H4 (cell line): ENCODE measurements around the gene SARDH. TPM values are rescaled to one million over a fixed set of nuclear protein-coding genes. Genes with fewer than 3 reads are reported as not detected.

ENCODE experiments used
- DNase-seq: peaks from one replicate; pipeline ENCODE4 v3.0.0-alpha.2; 2015; ENCODE audit warnings: low spot score
- total RNA-seq: library from RNA; depleted of rRNA; stranded (reverse); fragments of >200 nt; shearing (Covaris generic); gene quantifications from 2 replicates; pipeline ENCODE4 v1.2.3, GENCODE V29; 2014

The SARDH gene
- total RNA-seq, 1 experiment from 2014 or later = 0.06 TPM

DNA sequence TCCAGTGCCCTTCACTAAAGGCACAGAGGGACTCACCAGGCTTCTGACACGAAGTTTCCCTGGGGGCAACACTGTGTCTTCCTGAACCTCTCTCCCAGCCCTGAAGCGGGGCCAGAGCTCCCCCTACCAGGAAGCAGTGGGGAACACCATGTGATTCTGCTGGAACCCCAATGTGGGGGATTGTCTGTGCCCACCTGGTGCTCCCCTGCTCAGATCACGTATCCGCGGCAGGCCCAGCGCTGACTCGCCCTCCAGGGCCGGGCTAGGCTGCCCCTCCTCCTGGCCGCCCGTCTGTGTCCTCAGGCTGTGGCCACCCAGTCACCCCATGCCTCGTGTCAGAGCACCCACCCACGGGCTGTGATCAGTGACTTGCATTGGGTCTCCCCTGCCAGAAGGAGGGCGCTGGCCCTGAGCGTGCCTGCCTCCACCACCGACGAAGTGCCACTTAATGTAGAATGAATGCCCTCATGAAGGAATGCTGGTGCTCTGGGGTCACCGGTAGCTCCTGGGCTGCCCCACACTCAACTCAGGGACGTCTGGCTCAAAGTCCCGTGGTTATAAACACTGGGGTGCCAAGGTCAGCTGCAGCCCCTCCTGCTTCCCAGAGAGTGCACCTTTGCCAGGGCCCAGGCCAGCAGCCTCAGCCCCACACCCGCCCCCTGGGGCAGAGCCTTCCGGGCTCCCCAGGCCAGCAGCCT is 22.1 kb downstream of the SARDH start:
- no peak for DNase-seq

DNA sequence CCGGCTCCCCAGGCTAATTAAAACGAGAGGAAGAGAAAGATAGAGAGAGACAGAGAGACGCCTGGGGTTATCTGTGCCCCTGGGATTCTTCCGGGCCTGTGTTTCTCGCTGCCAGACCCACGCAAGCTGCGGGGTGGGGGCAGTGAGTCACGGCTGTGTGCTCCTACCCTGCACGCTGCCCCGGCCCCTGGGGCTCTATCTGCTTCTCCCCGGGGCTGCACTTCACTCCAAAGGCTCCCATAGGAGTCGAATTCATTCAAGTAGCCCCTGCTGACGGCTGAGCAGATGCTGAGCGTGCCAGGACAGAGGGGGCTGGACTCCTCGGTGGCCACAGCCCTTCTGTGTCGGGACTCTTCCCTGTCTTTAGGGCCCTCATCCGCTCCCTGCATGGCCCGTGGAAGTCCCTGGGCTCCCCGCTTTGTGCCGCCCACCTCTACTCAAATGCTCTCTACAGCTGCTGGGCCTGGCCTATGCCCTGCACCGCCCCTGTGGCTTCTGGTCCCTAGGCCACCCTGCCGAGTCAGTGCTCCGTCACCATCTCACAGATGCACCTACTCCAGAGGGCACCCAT is 22.8 kb downstream of the SARDH start:
- DNase-seq = no peak

DNA sequence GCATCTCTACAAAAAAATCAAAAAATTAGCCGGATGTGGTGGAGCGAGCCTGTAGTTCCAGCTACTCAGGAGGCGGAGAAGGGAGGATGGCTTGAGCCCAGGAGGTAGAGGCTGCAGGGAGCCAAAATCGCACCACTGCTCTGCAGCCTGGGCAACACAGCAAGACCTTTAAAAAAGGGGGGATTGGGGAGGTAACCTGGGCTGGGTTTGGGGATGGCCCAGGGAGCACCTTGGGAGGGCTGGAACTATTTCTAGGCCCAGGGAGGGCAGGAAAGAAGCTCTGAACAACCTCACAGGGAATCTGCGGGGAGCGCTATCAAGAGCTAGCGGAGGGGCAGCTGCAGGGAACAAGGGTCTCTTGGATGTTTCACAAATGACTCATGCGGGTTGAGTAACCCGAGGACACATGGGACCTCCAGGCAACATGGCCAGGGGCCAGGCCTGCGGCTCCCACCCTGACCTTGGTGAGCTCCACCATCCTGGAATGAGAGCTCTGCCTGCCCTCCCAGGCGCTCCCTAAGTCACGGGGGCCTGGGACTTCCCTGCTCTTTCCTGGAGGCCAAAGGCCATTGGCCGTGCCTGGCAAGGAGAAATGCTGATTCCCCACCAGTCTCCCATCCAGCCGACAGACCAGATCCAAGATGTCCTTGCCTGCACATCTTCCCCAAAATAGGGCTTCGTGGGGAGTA is 23.4 kb downstream of the SARDH start:
- no peak for DNase-seq

DNA sequence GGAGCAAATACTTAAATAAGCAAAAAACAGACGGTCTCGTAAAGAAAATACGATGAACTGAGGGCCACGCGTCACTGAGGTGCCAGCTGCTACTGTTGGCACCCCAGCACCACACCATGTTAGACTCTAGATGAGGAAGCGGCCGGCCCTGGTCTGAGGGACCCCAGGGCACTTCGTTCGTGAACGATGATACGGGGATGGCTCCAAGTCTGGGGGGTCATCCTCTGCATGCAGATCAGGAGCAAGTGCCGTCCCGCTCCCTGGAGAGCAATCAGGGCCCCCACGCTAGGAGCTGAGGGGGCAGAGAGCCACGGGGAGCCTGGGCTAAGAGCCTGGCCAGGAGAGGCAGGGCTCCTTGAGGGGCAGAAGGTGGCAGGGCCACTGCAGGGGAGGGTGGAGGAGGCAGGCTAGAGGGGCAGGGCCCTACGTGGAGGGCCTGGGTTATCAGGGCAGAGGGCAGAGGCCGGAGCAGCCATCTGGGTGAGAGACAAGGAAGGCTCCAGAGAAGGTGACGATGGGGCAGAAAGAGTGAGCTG is 24.1 kb downstream of the SARDH start:
- DNase-seq = no peak

DNA sequence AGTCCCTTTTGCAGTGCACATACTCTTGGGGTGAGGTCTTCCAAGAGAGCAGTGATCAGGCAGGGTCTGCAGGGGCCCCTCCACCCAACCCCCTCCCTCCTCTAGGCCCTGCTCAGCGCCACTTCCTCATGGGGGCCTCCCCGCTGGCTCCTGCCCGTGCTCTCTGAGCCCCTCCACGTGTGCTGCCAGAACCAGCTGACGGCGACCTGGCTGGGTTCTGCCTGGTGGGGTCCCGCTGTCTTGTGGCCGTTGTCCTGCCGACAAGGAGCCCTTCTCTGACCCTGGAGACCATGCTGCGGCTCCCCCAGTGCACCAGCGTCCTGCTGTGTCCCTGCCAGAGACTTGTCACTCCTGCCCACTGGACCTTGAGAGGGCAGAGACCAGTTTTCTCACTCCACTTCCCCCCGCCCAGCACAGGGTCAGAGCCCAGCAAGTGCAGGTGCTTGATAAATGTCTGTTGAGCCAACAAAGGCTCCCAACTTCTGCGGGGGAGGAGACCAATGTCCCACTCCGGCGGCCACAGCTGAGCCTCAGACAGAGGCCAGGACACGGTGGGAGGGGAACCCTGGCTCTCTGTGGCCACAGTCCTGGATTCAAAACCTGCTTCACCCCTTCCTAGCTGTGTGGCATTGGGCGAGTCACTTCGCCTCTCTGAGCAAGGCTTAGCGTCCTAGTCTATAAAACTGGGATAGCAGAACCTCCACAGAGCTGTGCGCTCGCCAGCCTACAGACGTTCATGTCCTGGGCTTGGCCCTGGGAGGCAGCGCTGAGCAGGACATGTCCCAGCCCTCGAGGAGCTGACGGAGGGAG is 24.8 kb downstream of the SARDH start:
- no peak for DNase-seq

DNA sequence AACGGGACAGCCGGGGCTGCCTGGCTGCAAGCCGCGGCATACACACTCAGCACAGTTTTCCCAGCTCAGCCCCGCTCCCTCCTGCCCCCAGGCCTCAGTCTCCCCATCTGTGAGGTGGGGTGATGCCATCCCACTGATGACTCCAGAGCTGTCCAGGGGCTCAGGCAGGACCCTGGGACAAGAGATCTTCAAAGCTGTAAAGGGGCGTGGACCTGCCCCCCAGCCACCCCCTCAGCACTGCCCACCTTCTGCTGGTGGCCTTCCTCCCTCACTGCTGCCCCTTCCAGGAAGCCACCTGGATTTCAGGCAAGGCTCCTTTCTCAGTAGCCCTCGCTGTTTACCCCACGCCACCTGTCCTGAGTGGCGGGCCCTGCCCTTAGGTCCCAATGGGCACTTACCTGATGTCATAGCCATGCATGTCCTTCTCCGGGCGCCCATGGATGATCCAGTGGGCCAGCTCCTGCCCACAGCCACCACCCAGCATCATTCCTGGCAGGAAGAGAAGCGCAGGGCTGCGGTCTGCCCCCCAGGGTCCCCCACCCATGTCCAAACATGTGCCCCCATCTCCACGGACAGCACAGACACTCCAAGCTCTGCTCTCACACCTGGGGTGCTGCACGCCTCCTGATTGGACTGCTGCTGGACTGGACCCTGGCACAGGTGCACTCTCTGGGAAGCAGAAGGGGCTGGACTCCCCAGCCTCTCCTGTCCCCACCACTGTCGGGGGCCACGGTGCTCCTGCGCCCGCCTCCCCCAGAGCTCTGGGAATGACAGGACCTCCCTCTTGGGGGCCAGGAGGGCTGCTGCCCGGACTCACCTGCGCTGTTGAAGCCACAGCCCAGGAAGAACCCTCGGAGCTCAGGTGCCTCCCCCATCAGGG is 25.7 kb downstream of the SARDH start:
- DNase-seq = no peak

DNA sequence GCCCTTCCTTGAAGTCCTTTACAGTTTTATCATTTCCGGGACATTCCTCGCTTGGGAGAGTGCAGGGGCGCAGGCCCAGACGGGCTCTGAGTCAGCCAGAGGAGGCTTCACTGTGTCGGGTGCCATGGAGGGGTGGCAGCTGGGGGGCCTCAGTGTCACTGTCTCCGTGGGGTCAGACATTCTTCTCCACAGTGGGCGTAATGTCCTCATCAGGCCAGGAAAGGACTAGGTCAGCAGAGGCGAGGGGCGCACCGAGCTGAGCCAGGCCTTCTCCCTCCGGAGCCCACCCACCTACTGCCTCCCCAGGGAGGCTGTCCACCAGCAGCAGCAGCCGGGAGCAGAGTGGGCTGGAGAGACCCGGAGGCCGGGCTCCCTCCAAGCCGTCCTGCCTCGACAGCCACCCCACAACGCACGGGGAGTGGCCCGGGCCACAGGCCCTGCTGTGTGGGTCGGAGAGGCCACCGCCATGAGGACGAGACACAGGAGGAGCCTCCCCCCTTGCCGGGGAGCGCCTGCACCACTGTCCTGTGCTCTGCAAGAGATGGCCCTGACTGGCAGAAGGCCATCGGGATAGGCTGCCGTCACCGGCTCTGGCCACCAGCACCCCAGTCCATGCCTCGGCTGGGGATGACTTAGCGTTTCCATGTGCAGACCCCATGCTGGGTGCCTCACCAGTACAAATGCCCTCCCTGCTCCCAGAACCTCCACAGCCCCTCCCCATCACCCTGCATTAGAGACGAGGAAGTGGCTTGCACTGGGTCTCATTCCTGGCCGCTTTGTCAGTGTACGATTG is 26.5 kb downstream of the SARDH start:
- DNase-seq = no peak

DNA sequence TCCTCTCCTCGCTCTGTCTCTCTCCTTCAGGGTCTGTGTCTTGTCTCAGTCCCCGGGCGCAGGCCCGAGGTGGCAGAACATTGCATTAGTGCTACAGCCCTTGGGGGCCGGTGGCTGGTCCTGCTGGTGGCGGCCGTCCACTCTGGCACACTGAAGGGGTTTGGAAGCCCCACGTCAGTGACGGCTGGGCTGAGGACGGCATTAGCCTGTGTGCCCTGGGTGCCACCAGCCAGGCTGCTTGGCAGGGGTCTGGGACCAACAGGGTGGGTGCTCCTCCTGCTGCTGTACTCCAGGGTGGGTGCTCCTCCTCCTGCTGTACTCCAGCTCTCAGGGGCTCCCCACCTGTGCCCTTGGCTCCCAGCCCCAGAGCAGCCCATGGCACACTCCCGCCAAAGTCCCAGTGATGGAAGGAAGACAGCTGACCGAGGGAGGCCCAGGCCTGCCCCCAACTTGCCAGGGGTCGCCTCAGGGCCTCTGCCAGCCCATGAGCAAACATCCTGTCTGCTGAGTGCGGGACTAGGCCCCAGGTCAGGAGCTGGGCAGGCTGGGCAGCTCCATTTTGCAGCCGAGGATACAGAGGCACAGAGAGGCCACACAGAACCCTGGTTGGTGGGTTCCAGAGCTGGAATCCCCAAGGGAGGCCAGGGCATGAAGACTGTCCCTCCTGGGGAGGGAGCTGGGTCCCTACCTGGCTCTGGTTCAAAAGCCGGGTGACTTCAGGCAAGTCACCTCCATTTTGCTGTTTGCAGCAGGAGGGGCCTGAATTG is 27.3 kb downstream of the SARDH start:
- DNase-seq = no peak

DNA sequence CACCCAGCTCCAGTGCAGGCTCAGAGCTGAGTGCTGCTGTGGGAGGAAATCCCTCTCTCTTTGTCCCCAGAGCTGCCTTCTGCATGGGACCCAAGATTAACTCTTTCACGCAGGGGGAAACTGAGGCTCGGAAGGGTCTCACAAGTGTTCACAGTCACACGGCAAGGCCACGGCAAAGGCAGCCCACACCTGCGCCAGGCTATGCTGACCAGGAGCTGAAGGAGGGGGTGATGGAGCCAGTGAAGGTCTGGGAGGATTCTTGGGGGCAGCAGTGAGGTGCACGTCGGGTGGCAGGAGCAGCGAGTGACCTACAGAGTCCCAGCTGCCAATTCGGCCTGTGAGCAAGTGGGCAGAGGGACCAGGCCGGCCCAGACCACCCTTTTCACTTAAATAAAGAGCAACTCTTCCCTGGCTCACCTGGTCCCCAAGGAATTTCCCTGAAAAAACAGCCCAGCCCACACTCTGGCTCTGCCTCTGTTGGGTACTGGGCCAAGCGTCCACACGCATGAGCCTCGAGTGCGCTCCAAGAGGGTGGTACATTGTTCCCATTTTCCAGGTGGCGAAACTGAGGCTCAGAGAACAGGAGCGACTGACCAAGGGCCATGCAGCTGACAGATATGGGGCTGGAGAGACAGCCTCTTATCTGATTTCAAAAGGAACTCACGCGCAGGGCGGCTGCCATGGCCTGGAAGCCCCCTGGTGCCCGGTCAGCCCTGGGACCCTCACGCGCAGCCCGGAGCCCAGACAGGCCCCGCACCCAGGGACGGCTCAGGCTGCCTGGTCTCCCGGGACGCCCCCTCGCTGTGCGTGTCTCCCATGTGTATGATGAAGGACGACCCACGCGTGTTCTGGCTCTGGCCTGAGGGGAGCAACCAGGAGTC is 28.2 kb downstream of the SARDH start:
- DNase-seq = no peak

DNA sequence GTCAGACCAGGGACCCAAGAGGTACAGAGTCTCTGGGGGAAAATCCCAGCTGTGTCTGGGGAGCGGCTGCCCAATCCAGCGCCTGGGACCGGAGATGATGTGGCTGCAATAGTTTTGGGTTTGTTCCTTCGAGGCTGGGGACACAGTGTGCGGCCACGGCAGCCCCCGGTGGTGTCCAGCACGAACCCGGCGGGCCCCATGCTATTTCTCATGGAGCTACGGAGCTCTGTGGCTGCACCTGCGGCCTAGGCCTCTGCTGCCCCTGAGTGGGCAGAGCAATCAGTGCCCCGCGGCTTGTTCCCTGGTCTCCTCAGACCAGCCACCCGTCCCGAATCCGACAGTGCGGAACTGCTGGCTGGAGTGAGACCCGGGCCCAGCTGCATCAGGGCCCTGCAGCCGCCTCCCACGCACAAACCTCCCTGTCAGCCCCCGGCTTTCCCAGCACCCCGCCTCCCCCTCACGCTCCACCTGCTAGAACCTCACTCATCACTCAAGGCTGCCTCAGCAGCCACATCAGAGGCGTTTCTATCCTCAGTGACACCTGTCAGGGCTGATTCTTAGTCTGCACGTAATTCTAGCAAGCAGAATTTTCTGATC is 29.0 kb downstream of the SARDH start:
- DNase-seq = no peak

DNA sequence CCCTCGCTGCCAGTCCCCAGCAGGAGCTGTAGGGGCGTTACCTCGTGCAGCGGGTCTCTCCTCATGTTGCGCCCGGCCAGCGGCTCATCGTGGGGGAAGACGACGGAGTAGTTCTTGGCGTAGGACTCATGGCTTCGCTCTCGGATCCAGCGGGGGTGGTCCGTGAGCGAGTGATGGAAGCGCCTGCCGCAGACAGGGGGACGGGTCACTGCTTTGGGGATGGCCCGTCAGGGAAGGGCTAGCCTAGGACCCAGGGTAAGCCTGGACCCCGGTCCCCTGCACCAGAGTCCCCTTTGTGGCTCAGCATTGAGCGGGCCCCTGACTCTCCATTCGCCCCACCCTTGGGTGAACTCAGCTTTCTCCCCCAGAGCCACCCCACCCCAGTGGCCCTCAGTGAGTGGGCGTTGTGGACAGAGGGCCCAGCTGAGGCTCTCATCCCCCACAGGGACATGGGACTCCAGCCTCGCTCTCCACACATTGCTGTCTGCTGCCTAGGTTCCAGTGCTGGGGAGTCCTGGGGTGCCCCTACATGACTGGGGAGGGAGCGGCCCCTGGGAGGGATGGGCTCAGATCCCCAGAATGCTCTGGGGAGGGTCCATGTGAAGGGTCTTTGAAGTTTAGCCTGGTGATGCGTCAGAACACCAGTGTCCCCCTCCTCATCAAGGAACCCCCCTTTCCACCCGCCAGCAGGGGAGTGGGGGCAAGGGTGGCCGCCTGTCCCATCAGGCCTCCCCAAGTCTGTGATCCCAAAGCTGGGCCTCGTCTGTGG is 29.7 kb downstream of the SARDH start:
- DNase-seq = no peak

DNA sequence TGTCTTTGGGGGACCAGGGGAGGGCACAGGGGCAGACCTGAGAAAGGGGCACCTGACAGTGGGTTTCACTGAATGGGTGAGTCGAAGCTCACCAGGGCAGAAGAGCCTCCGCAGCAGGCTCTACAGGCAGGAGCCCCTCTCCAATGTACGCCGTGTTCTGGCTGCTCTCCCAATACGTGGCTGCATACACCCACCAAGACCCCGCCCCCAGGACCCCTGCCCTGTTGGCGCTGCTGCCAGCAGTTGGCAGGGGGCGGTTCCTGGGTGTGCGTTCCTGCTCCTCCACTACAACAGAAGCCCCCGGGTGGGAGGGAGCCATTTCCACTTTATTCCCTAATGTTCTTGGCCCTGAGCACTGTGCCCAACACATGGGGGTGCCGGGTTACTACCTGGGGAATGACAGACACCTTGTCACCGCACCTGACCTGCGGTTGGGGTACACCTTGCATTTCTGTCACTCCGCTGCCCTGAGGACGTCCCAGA is 30.3 kb downstream of the SARDH start:
- no peak for DNase-seq

DNA sequence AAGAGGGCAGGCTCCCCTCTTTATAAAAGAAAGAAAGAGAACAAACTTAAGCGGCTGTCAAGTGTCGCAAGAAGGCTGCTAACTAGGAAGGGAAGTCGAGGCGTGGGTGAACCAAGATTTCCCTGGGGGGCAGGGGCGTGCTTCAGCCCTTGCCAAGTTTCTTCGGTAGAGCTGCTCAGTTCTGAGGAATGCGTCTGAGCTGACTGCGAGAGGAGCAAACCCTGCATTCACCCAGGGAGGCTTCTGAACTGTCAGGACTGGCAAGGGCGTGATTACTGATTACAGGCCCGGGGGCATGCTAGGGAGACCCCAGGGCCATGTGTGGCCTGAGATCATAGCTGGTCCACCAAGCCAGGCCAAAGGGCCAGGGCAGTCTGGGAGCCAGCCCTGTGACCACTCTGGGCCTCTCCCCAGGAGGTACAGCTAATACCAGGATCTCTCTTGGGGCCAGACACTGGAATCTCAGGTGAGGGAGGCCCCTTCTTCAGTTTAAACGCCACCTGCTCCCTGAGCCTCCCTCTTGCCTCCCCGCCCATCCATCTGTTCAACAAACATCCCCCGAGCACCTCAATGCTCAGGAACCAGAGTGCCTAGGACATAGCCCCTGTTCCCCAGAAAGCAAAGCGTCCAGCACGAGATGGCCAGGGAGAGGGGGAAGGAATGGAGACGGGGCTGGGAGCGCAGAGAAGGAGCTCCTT is 30.9 kb downstream of the SARDH start:
- DNase-seq = no peak

DNA sequence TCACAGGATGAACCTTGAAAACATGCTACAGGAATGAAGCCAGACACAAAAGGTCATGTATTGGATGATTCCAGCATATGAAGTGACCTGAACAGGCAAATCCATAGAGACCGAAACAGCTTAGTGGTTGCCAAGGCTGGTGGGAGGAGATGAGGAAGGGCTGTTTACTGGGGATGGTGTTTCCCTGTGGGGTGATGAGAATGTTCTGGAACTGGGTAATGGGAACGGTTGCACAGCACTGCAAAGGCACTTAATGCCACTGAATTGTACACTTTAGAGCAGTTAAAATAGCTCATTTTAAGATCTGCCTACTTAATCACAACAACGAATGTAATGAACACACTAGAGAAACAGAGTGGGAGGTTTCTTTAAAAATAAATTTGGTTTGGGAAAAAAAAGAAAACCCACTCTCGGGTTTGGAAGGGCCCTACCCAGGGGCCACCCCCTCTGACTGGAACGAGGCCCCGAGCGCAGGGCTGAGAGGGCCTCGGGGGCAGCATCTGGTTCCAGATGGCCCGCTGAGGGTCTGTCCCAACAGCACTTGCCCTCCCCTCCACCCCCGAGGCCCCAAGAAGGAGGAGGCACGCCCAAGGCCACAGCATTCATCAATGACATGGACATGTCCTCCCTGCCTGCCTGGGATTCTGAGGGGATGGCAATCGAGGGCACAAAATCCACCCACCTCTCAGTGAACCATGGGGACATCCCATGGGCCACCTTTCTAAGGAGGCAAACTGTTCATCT is 31.7 kb downstream of the SARDH start:
- DNase-seq = no peak

DNA sequence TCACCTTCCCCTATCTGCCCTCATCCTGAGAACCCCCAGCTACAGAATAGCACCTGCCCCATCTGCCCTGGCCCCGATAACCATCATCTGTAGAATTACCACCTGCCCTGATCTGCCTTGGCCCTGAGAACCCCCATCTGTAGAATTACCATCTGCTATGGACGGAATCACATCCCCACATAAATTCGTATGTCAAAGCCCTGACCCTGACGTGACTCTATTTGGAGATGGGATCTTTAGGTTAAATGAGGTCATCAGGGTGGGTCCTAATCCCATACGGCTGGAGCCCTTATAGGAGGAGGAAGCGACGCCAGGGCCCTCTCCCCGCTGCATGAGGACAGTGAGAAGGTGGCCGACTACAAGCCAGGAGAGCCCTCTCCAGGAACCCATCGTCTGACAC is 32.6 kb downstream of the SARDH start:
- no peak for DNase-seq

DNA sequence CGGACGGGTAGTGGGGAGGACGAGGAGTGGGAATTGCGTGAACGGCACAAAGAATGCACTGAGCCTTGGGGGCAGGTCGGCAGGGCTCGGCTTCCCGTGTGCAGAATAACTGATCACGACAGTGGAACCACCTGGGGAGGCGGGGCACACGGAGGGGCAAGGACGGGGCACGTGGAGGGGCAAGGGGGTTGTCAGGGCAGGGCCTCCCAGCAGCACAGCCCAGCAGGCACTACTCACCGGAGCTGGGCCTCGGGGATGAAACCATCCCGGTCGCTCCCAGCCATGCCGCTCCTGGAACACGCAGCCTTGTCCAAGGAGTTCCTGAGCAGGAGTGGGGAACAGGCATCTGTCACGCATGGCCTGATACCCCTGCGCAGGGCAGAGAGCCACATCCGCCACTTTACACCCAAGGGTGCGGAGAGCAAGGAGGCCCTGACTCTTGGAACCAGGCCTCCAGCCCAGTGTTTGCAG is 33.4 kb downstream of the SARDH start:
- no peak for DNase-seq
